ENCODE measurements around the gene ONECUT3. TPM values are rescaled to one million over a fixed set of nuclear protein-coding genes. Genes with fewer than 3 reads are reported as not detected.

ONECUT3 gene
- total and polyA plus RNA-seq, 2 of the 4 experiments (the other 2 are of a cell fraction): not detected

- Histone ChIP-seq H2BK15ac (ENCODE audit: low read depth, low read length) (no peak overlapping the region), H3K4me2 (ENCODE audit: low read depth, low read length) (no peak overlapping the region), H2AFZ (replicated peaks; ENCODE audit: low read length, poor library complexity) (peak overlapping the region; percentile 51), H2BK5ac (ENCODE audit: low read depth, low read length, poor library complexity, severe bottlenecking) (no peak overlapping the region), H3K14ac (replicated peaks; ENCODE audit: low read depth, low read length) (no peak overlapping the region), H3K23ac (ENCODE audit: low read depth, low read length) (no peak overlapping the region), H3K9ac (ENCODE audit: low read depth, low read length) (no peak overlapping the region), H3K79me1 (ENCODE audit: low read depth in 1 of 2, low read length in 2 of 2) (no peaks in the 10 kb centered on the region), H3K4me1 (ENCODE audit: control insufficient read depth, insufficient read depth, low read length) (peaks cover 12% of the 10 kb centered on the region), H3K9me1 (ENCODE audit: insufficient read depth, low read length) (peaks cover 6% of the 10 kb centered on the region), H2BK120ac (ENCODE audit: low read depth, low read length) (no peak overlapping the region), H3K18ac (ENCODE audit: low read depth, low read length) (no peak overlapping the region), H3K4ac (ENCODE audit: low read depth, low read length) (no peak overlapping the region), H3K27ac (ENCODE audit: insufficient read depth, low read length) (no peak overlapping the region), H2AK9ac (replicated peaks; ENCODE audit: low read depth, low read length, poor library complexity) (peak overlapping the region; percentile 28), H4K91ac (ENCODE audit: insufficient read depth, low read depth, low read length) (no peak overlapping the region), H4K5ac (ENCODE audit: low read depth, low read length) (no peak overlapping the region), H2AK5ac (ENCODE audit: low read depth, low read length) (no peak overlapping the region), H3K36me3 (ENCODE audit: control insufficient read depth, insufficient read depth, low read length) (no peaks in the 10 kb centered on the region), H3K4me3 (ENCODE audit: insufficient read depth, low read depth, low read length) (no peak overlapping the region), H3K27me3 (ENCODE audit: control insufficient read depth, insufficient read depth, low read length) (peaks cover 69% of the 10 kb centered on the region), H4K8ac (ENCODE audit: low read depth in 2 of 2, low read length in 2 of 2) (no peak overlapping the region), H4K20me1 (ENCODE audit: insufficient read depth, low read length) (peaks cover 6% of the 10 kb centered on the region), H2BK20ac (ENCODE audit: low read depth, low read length) (no peak overlapping the region), H3K56ac (ENCODE audit: extremely low read depth, insufficient read depth, low read length) (no peak overlapping the region), H3K9me3 (ENCODE audit: control insufficient read depth, insufficient read depth, low read length) (no peaks in the 10 kb centered on the region)
- intact Hi-C loops (cut with micrococcal nuclease): no loop called here
- BruUV-seq (replicated peaks): no TSS peak
- DNase-seq: no peak
- CTCF ChIA-PET: no interaction called here
- POLR2A ChIA-PET (ENCODE audit: unreplicated experiment): no interaction called here
- ATAC-seq (ENCODE audit: low read depth): no peak
- dilution Hi-C loops (cut with HindIII; ENCODE audit: low sequenced_read_pairs, unreplicated experiment): no loop called here
- in situ Hi-C loops (cut with MboI; ENCODE audit: low sequenced_read_pairs): no loop called here
- 5% methylated on average over 18 of the region's 99 CpGs; no CpG with 5 or more reads in 1 of the 2 experiments for WGBS, 2 experiments (ENCODE audit: extremely low coverage in 2 of 2, insufficient read length in 1 of 2)
- TF ChIP-seq, protein P1, sequence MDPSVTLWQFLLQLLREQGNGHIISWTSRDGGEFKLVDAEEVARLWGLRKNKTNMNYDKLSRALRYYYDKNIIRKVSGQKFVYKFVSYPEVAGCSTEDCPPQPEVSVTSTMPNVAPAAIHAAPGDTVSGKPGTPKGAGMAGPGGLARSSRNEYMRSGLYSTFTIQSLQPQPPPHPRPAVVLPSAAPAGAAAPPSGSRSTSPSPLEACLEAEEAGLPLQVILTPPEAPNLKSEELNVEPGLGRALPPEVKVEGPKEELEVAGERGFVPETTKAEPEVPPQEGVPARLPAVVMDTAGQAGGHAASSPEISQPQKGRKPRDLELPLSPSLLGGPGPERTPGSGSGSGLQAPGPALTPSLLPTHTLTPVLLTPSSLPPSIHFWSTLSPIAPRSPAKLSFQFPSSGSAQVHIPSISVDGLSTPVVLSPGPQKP (IDR thresholded peaks at IDR 0.05; ENCODE audit: borderline replicate concordance, low read depth, low read length): no peak
- TF ChIP-seq RFX5 (IDR thresholded peaks at IDR 0.05; ENCODE audit: low read depth, low read length) (no peak), RCOR1 (IDR thresholded peaks at IDR 0.05; ENCODE audit: insufficient replicate concordance, low read length) (no peak), CTCF (conservative IDR thresholded peaks at IDR 0.05; ENCODE audit: low read depth, low read length) (no peak), NFE2L2 (IDR thresholded peaks at IDR 0.05; ENCODE audit: low read depth, low read length) (no peak), POLR2A (IDR thresholded peaks at IDR 0.05; ENCODE audit: low read depth, low read length) (no peak)
Measured at GRCh38 chr19:1749373-1750342, 3.6 kb upstream of the ONECUT3 start.
